ENCODE results near the gene TMEM132C. TPM values are rescaled to one million over a fixed set of nuclear protein-coding genes. Genes with fewer than 3 reads are reported as not detected.

Gene TMEM132C
- total RNA-seq, 1 donor from 2014 or later = 0.64 TPM

DNA sequence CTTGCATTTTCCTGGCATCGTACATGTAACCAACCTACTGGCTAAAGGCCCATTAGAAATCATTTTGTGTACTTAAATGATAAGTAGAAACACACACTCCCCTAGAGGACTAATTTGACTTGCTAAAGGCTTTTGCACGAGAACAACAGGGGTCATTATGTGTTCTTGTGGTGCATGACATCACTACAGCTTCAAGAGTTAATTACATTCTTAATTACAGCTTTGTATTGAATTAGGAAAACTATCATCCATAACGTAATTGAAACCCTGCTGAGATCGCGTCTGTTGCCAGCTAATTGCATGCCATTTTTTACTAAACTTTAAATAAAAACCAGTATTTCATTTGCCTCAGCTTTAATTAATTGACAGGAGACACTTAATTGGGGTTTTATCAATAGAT is 51.4 kb downstream of the TMEM132C start:
- Histone ChIP-seq H3K27me3 (no peaks in the 10 kb centered on the region), H3K4me1 (no peaks in the 10 kb centered on the region), H3K9me3 (no peaks in the 10 kb centered on the region), H3K27ac (no peak overlapping the region), H3K36me3 (no peaks in the 10 kb centered on the region), H3K4me3 (no peak overlapping the region)
- ATAC-seq (no peak), DNase-seq (no peak)
- TF ChIP-seq, protein P1, sequence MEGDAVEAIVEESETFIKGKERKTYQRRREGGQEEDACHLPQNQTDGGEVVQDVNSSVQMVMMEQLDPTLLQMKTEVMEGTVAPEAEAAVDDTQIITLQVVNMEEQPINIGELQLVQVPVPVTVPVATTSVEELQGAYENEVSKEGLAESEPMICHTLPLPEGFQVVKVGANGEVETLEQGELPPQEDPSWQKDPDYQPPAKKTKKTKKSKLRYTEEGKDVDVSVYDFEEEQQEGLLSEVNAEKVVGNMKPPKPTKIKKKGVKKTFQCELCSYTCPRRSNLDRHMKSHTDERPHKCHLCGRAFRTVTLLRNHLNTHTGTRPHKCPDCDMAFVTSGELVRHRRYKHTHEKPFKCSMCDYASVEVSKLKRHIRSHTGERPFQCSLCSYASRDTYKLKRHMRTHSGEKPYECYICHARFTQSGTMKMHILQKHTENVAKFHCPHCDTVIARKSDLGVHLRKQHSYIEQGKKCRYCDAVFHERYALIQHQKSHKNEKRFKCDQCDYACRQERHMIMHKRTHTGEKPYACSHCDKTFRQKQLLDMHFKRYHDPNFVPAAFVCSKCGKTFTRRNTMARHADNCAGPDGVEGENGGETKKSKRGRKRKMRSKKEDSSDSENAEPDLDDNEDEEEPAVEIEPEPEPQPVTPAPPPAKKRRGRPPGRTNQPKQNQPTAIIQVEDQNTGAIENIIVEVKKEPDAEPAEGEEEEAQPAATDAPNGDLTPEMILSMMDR (IDR thresholded peaks at IDR 0.05) = no peak
- intact Hi-C loops (cut with DNase I) = no loop called here

DNA sequence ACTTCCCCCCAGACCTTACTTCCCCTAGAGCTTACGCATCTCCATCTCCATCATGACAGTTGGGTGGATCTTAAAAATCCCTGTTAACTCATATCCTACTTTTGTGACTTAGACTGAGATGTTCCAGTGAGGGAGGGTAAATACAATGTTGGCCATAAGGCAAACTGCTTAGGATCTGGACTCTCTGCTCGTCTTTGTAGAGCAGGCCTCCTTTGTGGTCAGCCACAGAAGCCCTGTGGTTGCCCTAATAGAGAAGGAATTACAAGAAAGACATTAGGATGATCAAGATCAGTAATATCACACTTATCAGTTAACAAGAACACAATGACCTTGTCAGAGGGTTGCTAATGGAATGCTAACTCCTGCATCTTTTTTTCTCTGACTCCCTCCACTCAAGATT is 52.0 kb downstream of the TMEM132C start:
- ATAC-seq = no peak
- no peaks in the 10 kb centered on the region for H3K4me1 ChIP-seq
- H3K9me3 ChIP-seq = no peaks in the 10 kb centered on the region

DNA sequence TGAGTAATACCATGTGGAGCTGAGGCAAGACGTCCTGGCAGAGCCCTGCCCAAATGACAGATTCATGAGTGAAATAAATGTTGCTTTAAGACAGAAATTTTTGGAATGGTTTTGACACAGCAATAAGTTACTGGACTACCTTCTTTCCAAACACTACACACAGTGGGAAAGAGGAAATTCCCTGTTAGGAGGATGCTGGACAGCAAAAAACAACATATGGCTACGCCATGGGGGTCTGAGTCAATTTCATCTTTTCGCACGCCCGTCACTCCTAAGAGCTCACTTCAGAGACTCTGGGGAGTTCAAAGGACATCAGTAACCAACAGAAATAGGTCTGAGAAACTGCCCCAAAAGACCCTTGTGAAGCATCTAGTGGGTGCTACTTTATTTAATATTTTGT is 55.4 kb downstream of the TMEM132C start:
- H3K27me3 ChIP-seq = no peaks in the 10 kb centered on the region
- H3K36me3 ChIP-seq = no peaks in the 10 kb centered on the region
- H3K9me3 ChIP-seq = no peaks in the 10 kb centered on the region
- DNase-seq = no peak
- intact Hi-C loops (cut with DNase I) = no loop called here
- H3K4me3 ChIP-seq = no peak overlapping the region
- no peaks in the 10 kb centered on the region for H3K4me1 ChIP-seq
- no peak overlapping the region for H3K27ac ChIP-seq
- ATAC-seq = no peak
- TF ChIP-seq, protein P1 (IDR thresholded peaks at IDR 0.05) = no peak

More for the DNA sequence above, 52.0 kb downstream of the TMEM132C start:
- TF ChIP-seq, protein P1 (IDR thresholded peaks at IDR 0.05) = no peak
- no peak overlapping the region for H3K27ac ChIP-seq
- no peaks in the 10 kb centered on the region for H3K27me3 ChIP-seq
- no peak for DNase-seq
- no peaks in the 10 kb centered on the region for H3K36me3 ChIP-seq
- intact Hi-C loops (cut with DNase I) = no loop called here
- H3K4me3 ChIP-seq = no peak overlapping the region

DNA sequence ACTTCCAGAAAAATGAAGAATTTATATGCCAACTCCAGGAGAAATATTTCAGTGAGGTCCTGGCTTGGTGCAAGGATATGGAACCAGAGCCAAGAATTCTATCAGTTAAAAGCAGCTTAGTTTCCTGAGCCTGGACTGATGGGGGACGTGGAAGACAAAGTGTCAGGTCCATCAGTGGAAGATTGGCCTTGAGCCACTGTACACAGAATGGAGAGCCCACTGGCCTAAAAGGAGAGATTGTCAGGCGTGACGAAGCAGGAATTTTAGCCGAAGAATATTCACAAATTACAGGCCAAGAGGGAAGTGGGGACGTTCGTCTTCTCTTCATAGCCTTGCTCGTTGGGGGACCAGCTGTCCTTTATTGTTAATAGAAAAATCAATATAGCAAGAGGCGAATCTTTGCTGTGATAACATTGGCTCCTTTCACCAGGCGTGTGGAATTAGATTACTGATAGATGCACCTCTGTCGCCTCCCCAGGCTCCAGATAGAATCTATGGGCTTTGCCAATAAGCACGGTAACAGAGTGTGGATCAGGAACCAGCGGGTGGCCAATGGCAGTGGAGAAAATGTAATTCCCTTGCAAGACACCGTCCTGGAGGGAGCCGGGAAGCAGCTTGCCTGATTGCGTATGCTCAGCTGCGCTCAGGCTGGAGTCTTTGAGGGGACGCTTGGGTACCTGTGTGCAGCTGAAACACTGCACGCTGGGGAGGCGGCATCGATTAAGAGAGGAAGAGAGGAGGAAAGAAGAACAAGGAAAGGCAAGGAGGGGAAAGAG is 56.4 kb downstream of the TMEM132C start:
- TF ChIP-seq, protein P1 (IDR thresholded peaks at IDR 0.05) = no peak
- Histone ChIP-seq H3K36me3 (no peaks in the 10 kb centered on the region), H3K27me3 (no peaks in the 10 kb centered on the region), H3K4me3 (no peak overlapping the region), H3K4me1 (no peaks in the 10 kb centered on the region), H3K9me3 (no peaks in the 10 kb centered on the region), H3K27ac (no peak overlapping the region)
- ATAC-seq = no peak
- intact Hi-C loops (cut with DNase I) = no loop called here
- no peak for DNase-seq

DNA sequence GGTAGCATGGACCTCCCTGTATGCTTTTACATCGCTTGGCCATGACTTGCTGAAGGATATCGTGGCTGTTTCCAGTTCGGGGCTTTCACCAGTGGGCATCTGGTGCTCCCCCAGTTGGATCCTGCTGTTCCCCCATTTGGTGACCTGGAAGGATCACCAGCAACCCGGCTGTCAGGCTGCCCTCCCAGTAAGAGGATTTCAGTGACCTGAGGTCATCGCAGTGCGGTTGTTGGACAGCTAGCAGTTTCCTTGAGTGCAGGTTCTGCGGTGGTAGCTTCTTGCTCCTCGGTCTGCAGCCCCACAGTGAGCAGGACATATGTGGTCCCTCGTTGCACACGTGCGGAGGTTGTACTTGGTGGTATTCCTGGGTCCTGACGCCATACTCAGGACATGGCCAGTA is 58.7 kb downstream of the TMEM132C start:
- Histone ChIP-seq H3K9me3 (no peaks in the 10 kb centered on the region), H3K4me3 (no peak overlapping the region), H3K4me1 (no peaks in the 10 kb centered on the region), H3K36me3 (no peaks in the 10 kb centered on the region), H3K27me3 (no peaks in the 10 kb centered on the region), H3K27ac (no peak overlapping the region)
- ATAC-seq (no peak), DNase-seq (no peak)
- TF ChIP-seq, protein P1 (IDR thresholded peaks at IDR 0.05) = no peak
- intact Hi-C loops (cut with DNase I) = no loop called here

Data from upper lobe of right lung (tissue), 1 donor.